ENCODE data around the gene KRT84. TPM values are rescaled to one million over a fixed set of nuclear protein-coding genes. Genes with fewer than 3 reads are reported as not detected.

The KRT84 gene
- total RNA-seq, 4 donors from 2014 or later = not detected

GRCh38 chr12:52350786-52351185 is 34.7 kb downstream of the KRT84 start:
- no peaks in the 10 kb centered on the region for H3K4me1 ChIP-seq
- DNase-seq (no peak), ATAC-seq (no peak)
- TF ChIP-seq CTCF (IDR thresholded peaks at IDR 0.05 in 4 of 5, conservative IDR thresholded peaks at IDR 0.05 in 1 of 5) (no peak), POLR2A (IDR thresholded peaks at IDR 0.05) (no peak)
- H3K9me3 ChIP-seq = no peaks in the 10 kb centered on the region
- no peak overlapping the region for H3K27ac ChIP-seq
- peaks cover 0 to 6% (median 4%) of the 10 kb centered on the region in 3 donors for H3K27me3 ChIP-seq
- intact Hi-C loops (cut with DNase I; ENCODE audit: low total_unique reads) (no loop called here), in situ Hi-C loops (cut with MboI; ENCODE audit: low sequenced_read_pairs in 4 of 4) (no loop called here)
- H3K36me3 ChIP-seq = no peaks in the 10 kb centered on the region
- H3K4me3 ChIP-seq = no peak overlapping the region

- no peak for ATAC-seq
- TF ChIP-seq CTCF (IDR thresholded peaks at IDR 0.05 in 4 of 5, conservative IDR thresholded peaks at IDR 0.05 in 1 of 5) (no peak), POLR2A (IDR thresholded peaks at IDR 0.05) (no peak)
- intact Hi-C loops (cut with DNase I; ENCODE audit: low total_unique reads) (no loop called here), in situ Hi-C loops (cut with MboI; ENCODE audit: low sequenced_read_pairs in 4 of 4) (no loop called here)
- Histone ChIP-seq H3K9me3 (no peaks in the 10 kb centered on the region), H3K4me1 (no peaks in the 10 kb centered on the region), H3K36me3 (no peaks in the 10 kb centered on the region), H3K27ac (no peak overlapping the region), H3K4me3 (no peak overlapping the region), H3K27me3 (peaks cover 0 to 6% (median 4%) of the 10 kb centered on the region in 3 donors)
- DNase-seq = no peak
Observed at GRCh38 chr12:52350021-52350620, 35.3 kb downstream of the KRT84 start.

- H3K9me3 ChIP-seq = no peaks in the 10 kb centered on the region
- H3K36me3 ChIP-seq = no peaks in the 10 kb centered on the region
- no peaks in the 10 kb centered on the region for H3K4me1 ChIP-seq
- DNase-seq (no peak), ATAC-seq (no peak)
- in situ Hi-C loops (cut with MboI; ENCODE audit: low sequenced_read_pairs in 4 of 4) = no loop called here
- H3K27ac ChIP-seq = no peak overlapping the region
- TF ChIP-seq POLR2A (IDR thresholded peaks at IDR 0.05) (no peak), CTCF (IDR thresholded peaks at IDR 0.05 in 4 of 5, conservative IDR thresholded peaks at IDR 0.05 in 1 of 5) (no peak)
- peaks cover 0 to 1% (median under 1%) of the 10 kb centered on the region in 3 donors for H3K27me3 ChIP-seq
- intact Hi-C loops (cut with DNase I; ENCODE audit: low total_unique reads) = no loop called here
- H3K4me3 ChIP-seq = no peak overlapping the region
Observed at GRCh38 chr12:52349196-52349595, 36.3 kb downstream of the KRT84 start.

- no peak for DNase-seq
- TF ChIP-seq CTCF (IDR thresholded peaks at IDR 0.05 in 4 of 5, conservative IDR thresholded peaks at IDR 0.05 in 1 of 5) = no peak
- no peak for TF ChIP-seq POLR2A (IDR thresholded peaks at IDR 0.05)
- H3K36me3 ChIP-seq = no peaks in the 10 kb centered on the region
- no peak overlapping the region for H3K27ac ChIP-seq
- intact Hi-C loops (cut with DNase I; ENCODE audit: low total_unique reads) (no loop called here), in situ Hi-C loops (cut with MboI; ENCODE audit: low sequenced_read_pairs in 4 of 4) (no loop called here)
- H3K27me3 ChIP-seq = no peaks in the 10 kb centered on the region
- ATAC-seq = no peak
- no peaks in the 10 kb centered on the region for H3K4me1 ChIP-seq
- H3K4me3 ChIP-seq = no peak overlapping the region
- no peaks in the 10 kb centered on the region for H3K9me3 ChIP-seq
Observed at GRCh38 chr12:52347551-52348510, 37.6 kb downstream of the KRT84 start.

Data from gastrocnemius medialis (tissue), 4 donors.